Adrenal gland (tissue), 12 donors: ENCODE measurements around the gene ARHGAP18. TPM values are rescaled to one million over a fixed set of nuclear protein-coding genes. Genes with fewer than 3 reads are reported as not detected.
A peak's percentile ranks its signal among the peaks of the same experiment; 100 is the strongest.

Source experiments
- DNase-seq, 7 donors: peaks; one replicate each; pipeline ENCODE4 v3.0.0-alpha.2; 2019 to 2020
- H3K27ac ChIP-seq, 5 donors: fragments of 200-600 bp; sonication (generic) in 4 of 5; 1 replicate in 3 of 5; 2 replicates in 2 of 5; pipeline versions ENCODE4 v1.5.1 to v1.8.0; 2016 to 2020; ENCODE audit warnings: mild to moderate bottlenecking in 1 of 5
- H3K27me3 ChIP-seq: fragments of 200-600 bp; 2 replicates; pipeline ENCODE4 v1.8.0; 2021
- H3K36me3 ChIP-seq, 2 donors: fragments of 200-600 bp; replicated peaks in 1 of 2; 1 replicate in 1 of 2; 2 replicates in 1 of 2; pipeline versions ENCODE4 v1.5.1 to v1.8.0; 2018 to 2022
- H3K4me1 ChIP-seq, 2 donors: fragments of 200-600 bp; replicated peaks in 1 of 2; 1 replicate in 1 of 2; 2 replicates in 1 of 2; pipeline versions ENCODE4 v1.5.1 to v1.8.0; 2018 to 2021
- H3K4me3 ChIP-seq, 4 donors: fragments of 200-600 bp; sonication (generic) in 3 of 4; one replicate each; pipeline ENCODE4 v1.5.1; 2016 to 2018
- H3K9me3 ChIP-seq, 3 donors: fragments of 200-600 bp; sonication (generic) in 1 of 3; replicated peaks in 1 of 3; 1 replicate in 2 of 3; 2 replicates in 1 of 3; pipeline versions ENCODE4 v1.5.1 to v1.8.0; 2016 to 2021
- POLR2A ChIP-seq, 2 donors: fragments of 450-650 bp; IDR thresholded peaks; one replicate each; pipeline ENCODE4 v1.6.1; 2017; ENCODE audit warnings: antibody characterized with exemption in 2 of 2, mild to moderate bottlenecking in 2 of 2, moderate library complexity in 1 of 2
- WGBS, 4 donors: extraction: QIAGEN DNeasy Blood & Tissue Kit in 2 of 4; methylation state at CpG; one replicate each; pipeline versions ENCODE4 v1.1.5 to v1.1.7; 2013 to 2017; 5-methylcytosine and 5-hydroxymethylcytosine counted together
- intact Hi-C, 2 donors: fragments of 100-400 bp; cut with DNase I; formaldehyde crosslinking; loops; one replicate each; pipeline versions ENCODE4 v1.14.1 to v1.15.0; 2022 to 2023
- polyA plus RNA-seq, 3 donors: library from polyadenylated mRNA; stranded (reverse); fragments of 200-250 nt in 2 of 3; fragments of 350-450 nt in 1 of 3; fragmentation: Illumina TruSeq in 1 of 3; extraction: RNeasy Lipid Tissue Mini Kit (QIAGEN cat#74804) in 1 of 3; gene quantifications; one replicate each; pipeline ENCODE4 v1.2.3, GENCODE V29; 2013 to 2014
- total RNA-seq, 9 donors: library from RNA; depleted of rRNA in 4 of 9; stranded (reverse); fragments of >200 nt in 4 of 9; fragments of 120-200 nt in 1 of 9; fragmentation: NEBNext Ultra II Directional in 1 of 9; extraction: Animal tissue kit (Norgen Biotek cat#: 25700) in 1 of 9; gene quantifications; one replicate each; pipeline versions ENCODE4 v1.1.0 to v1.2.4, GENCODE V29; 2013 to 2023
- TF ChIP-seq, protein P1 (sequence below), 6 experiments: fragments of 450-650 bp in 4 of 6; fragments of 200-600 bp in 2 of 6; sonication (generic) in 1 of 6; IDR thresholded peaks; 1 replicate in 5 of 6; 2 replicates in 1 of 6; pipeline versions ENCODE4 v1.5.1 to v1.8.0; 2016 to 2021; ENCODE audit warnings: antibody characterized with exemption in 6 of 6, mild to moderate bottlenecking in 2 of 6, moderate library complexity in 1 of 6
- donor health status: healthy with polysubstance abuse.
- donor health status: Bipolar disorder and iron deficiency.
- donor health status: DM: yes; HTN: yes; CAD: no.
- donor health status: DM: no; HTN: no; CAD: no.
- donor health status: DM: no; HTN: no; CAD: no.
- donor health status: DM: yes; HTN: yes; CAD: no.

Gene ARHGAP18
- total and polyA plus RNA-seq, 12 donors: 22.0 to 101 (median 75.8) TPM

DNA sequence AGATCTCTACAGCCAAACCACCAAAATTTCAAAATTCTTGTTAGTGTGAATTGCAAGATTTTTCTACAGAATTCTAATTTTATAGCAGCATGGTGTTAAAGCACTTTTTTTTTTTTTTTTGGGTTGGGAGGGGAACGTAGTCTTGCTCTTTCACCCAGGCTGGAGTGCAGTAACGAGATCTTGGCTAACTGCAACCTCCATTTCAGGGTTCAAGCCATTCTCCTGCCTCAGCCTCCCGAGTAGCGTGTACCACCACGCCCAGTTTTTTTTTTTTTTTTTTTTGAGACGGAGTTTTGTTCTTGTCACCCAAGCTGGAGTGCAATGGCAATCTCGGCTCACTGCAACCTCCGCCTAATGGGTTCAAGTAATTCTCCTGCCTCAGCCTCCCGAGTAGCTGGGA, 11.5 kb downstream of the ARHGAP18 start:
- Histone ChIP-seq H3K27ac (no peak overlapping the region), H3K4me1 (peaks cover 0 to 51% of the 10 kb centered on the region in 2 donors), H3K36me3 (no peaks in the 10 kb centered on the region), H3K9me3 (no peaks in the 10 kb centered on the region), H3K4me3 (no peak overlapping the region), H3K27me3 (no peaks in the 10 kb centered on the region)
- TF ChIP-seq, protein P1, sequence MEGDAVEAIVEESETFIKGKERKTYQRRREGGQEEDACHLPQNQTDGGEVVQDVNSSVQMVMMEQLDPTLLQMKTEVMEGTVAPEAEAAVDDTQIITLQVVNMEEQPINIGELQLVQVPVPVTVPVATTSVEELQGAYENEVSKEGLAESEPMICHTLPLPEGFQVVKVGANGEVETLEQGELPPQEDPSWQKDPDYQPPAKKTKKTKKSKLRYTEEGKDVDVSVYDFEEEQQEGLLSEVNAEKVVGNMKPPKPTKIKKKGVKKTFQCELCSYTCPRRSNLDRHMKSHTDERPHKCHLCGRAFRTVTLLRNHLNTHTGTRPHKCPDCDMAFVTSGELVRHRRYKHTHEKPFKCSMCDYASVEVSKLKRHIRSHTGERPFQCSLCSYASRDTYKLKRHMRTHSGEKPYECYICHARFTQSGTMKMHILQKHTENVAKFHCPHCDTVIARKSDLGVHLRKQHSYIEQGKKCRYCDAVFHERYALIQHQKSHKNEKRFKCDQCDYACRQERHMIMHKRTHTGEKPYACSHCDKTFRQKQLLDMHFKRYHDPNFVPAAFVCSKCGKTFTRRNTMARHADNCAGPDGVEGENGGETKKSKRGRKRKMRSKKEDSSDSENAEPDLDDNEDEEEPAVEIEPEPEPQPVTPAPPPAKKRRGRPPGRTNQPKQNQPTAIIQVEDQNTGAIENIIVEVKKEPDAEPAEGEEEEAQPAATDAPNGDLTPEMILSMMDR (IDR thresholded peaks at IDR 0.05): no peak
- TF ChIP-seq POLR2A (IDR thresholded peaks at IDR 0.05): no peak
- WGBS, 4 donors: 95 to 97% (median 95%) methylated on average over 9 of the region's 9 CpGs
- no peak for DNase-seq
- intact Hi-C loops: no loop called here

GRCh38 chr6:129697788-129698187, 12.2 kb downstream of the ARHGAP18 start:
- intact Hi-C loops: no loop called here
- H3K27me3 ChIP-seq: no peaks in the 10 kb centered on the region
- no peak overlapping the region for H3K27ac ChIP-seq
- no peaks in the 10 kb centered on the region for H3K9me3 ChIP-seq
- no peak for TF ChIP-seq POLR2A (IDR thresholded peaks at IDR 0.05)
- TF ChIP-seq, protein P1 (IDR thresholded peaks at IDR 0.05): no peak
- DNase-seq: no peak
- WGBS, 4 donors: 84 to 89% (median 88%) methylated on average over 2 of the region's 2 CpGs
- no peak overlapping the region for H3K4me3 ChIP-seq
- peaks cover 0 to 56% of the 10 kb centered on the region in 2 donors for H3K4me1 ChIP-seq
- no peaks in the 10 kb centered on the region for H3K36me3 ChIP-seq

- intact Hi-C loops: no loop called here
- 55 to 67% (median 60%) methylated on average over 3 of the region's 3 CpGs for WGBS, 4 donors
These were observed 13.1 kb downstream of the ARHGAP18 start for GRCh38 chr6:129696843-129697242.

DNA sequence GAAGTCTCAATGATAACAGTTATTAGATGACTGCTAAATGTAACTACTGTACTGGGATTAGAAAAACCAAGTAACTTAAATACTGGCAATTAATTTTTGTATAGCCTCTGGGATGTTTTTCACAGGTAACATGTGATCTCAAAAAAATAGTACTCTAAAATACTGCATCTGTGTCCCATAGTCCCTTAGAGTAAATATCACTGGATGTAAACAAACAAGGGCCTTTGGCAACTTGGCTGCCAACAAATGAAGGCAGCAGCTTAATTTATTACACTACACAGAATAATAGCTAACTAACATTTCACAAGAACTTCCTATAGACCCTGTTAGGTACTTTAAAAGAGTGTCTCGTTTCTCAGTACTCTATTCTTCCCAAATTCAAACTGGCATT, 14.0 kb downstream of the ARHGAP18 start:
- Histone ChIP-seq H3K4me1 (peaks cover 0 to 61% of the 10 kb centered on the region in 2 donors), H3K9me3 (no peaks in the 10 kb centered on the region), H3K36me3 (no peaks in the 10 kb centered on the region), H3K27me3 (no peaks in the 10 kb centered on the region), H3K4me3 (no peak overlapping the region), H3K27ac (peak overlapping the region in 1 of 5 donors; percentile 1)
- DNase-seq: no peak
- TF ChIP-seq POLR2A (IDR thresholded peaks at IDR 0.05): no peak
- intact Hi-C loops: no loop called here
- 43 to 61% (median 58%) methylated on average over 1 of the region's 1 CpG for WGBS, 4 donors

More at GRCh38 chr6:129696843-129697242, 13.1 kb downstream of the ARHGAP18 start:
- TF ChIP-seq, protein P1 (IDR thresholded peaks at IDR 0.05): no peak
- TF ChIP-seq POLR2A (IDR thresholded peaks at IDR 0.05): no peak
- Histone ChIP-seq H3K9me3 (no peaks in the 10 kb centered on the region), H3K36me3 (no peaks in the 10 kb centered on the region), H3K4me3 (no peak overlapping the region), H3K4me1 (peaks cover 0 to 58% of the 10 kb centered on the region in 2 donors), H3K27me3 (no peaks in the 10 kb centered on the region), H3K27ac (peak overlapping the region in 1 of 5 donors; percentile 3)
- DNase-seq: no peak

- TF ChIP-seq, protein P1 (IDR thresholded peaks at IDR 0.05): no peak
- Histone ChIP-seq H3K9me3 (no peaks in the 10 kb centered on the region), H3K27me3 (no peaks in the 10 kb centered on the region), H3K4me1 (peaks cover 0 to 65% of the 10 kb centered on the region in 2 donors), H3K27ac (no peak overlapping the region), H3K36me3 (no peaks in the 10 kb centered on the region), H3K4me3 (no peak overlapping the region)
- 42 to 62% (median 53%) methylated on average over 3 of the region's 3 CpGs for WGBS, 4 donors
- no peak for DNase-seq
- intact Hi-C loops: no loop called here
These were observed 14.5 kb downstream of the ARHGAP18 start for GRCh38 chr6:129695373-129696027.
